IgD-negative memory B cell (primary cell): ENCODE data around the gene BSG. TPM values are rescaled to one million over a fixed set of nuclear protein-coding genes. Genes with fewer than 3 reads are reported as not detected.
A peak's percentile ranks its signal among the peaks of the same experiment; 100 is the strongest.
"Not testable (repeated sequence)": the region's sequence is repeated elsewhere in the genome, so short reads cannot be mapped to it uniquely, and the experiment has no call there.

Experiments
- H3K27ac Mint-ChIP-seq, 3 donors: one replicate each; pipeline ENCODE4 v1.8.0; 2020 to 2022; ENCODE audit warnings: mild to moderate bottlenecking in 3 of 3, mixed read lengths in 3 of 3, moderate library complexity in 1 of 3
- H3K27me3 Mint-ChIP-seq: one replicate; pipeline ENCODE4 v1.8.0; 2021; ENCODE audit warnings: mixed read lengths
- H3K36me3 Mint-ChIP-seq: one replicate; pipeline ENCODE4 v1.8.0; 2020; ENCODE audit warnings: mild to moderate bottlenecking, mixed read lengths
- H3K4me1 Mint-ChIP-seq, 3 donors: one replicate each; pipeline ENCODE4 v1.8.0; 2020 to 2022; ENCODE audit warnings: mixed read lengths in 3 of 3, mild to moderate bottlenecking in 1 of 3
- H3K4me3 Mint-ChIP-seq, 4 donors: one replicate each; pipeline ENCODE4 v1.8.0; 2020 to 2022; ENCODE audit warnings: mild to moderate bottlenecking in 4 of 4, mixed read lengths in 4 of 4, moderate library complexity in 3 of 4
- H3K9me3 Mint-ChIP-seq, 3 donors: one replicate each; pipeline ENCODE4 v1.8.0; 2020 to 2021; ENCODE audit warnings: mixed read lengths in 3 of 3, mild to moderate bottlenecking in 1 of 3
- polyA plus RNA-seq: library from polyadenylated mRNA; unstranded; fragments of 300-500 nt; fragmentation: Illumina TruSeq; gene quantifications from one replicate; pipeline ENCODE4 v1.2.3, GENCODE V29; 2021

Gene BSG
- polyA plus RNA-seq, 1 donor from 2014 or later = 287 TPM

DNA sequence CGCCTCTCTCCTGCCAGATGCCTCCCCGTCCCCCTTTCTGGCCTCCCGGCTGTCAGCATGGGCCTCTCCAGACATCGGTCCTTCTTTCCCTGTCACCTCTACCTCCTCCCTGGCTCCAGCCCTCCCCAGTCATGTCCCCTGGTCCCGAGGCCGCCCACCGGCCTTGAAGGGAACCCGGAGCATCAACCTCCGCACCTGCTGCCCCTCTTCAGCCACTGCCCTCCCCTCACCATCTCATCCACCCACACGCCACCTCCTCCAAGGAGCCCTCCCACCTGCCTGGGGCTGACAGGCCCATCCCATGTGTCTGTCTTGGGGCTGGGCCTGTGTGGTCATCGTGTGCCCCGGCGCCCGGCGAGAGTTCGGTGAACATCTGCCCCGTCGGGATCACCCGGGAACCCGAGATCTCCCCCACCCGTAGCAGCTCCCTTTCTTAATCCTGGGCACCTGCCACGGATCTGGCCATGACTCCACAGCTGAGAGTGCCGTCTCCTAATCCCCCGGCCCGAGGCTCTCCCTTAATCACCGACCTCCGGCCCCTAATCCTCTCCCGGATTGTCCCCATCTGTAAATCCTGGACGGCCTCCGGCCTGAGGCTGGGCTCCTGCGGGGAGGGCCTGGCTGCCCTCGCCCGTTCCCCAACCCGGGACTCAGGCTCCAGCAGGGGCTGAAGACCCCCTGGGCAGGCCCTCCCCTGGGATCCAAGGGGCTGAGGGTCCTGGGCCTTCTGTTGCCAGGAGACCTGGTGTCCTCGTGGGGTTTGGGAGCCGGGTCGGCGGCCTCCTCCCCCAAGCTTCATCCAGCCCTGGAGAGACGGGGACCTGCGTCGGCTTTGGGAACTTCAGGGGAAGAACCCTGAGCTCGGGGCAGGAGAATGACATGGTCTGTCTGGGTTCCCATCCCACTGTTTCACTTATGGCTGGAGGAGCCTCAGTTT lies 23.2 kb downstream of the BSG start:
- Mint-ChIP-seq H3K27me3 (peaks cover 12% of the 10 kb centered on the region), H3K4me3 (no peak overlapping the region), H3K9me3 (no peaks in the 10 kb centered on the region), H3K36me3 (no peaks in the 10 kb centered on the region), H3K4me1 (peaks cover 0 to 4% (median 2%) of the 10 kb centered on the region in 3 donors), H3K27ac (no peak overlapping the region)

- H3K4me1 Mint-ChIP-seq = peaks cover 0 to 4% (median 2%) of the 10 kb centered on the region in 3 donors
- peaks cover 11% of the 10 kb centered on the region for H3K27me3 Mint-ChIP-seq
- H3K4me3 Mint-ChIP-seq = no peak overlapping the region
- no peak overlapping the region for H3K27ac Mint-ChIP-seq
- no peaks in the 10 kb centered on the region for H3K36me3 Mint-ChIP-seq
- no peaks in the 10 kb centered on the region for H3K9me3 Mint-ChIP-seq
Measured at GRCh38 chr19:596263-596655, 23.9 kb downstream of the BSG start.

- Mint-ChIP-seq H3K27me3 (peaks cover 6% of the 10 kb centered on the region), H3K36me3 (no peaks in the 10 kb centered on the region), H3K4me1 (peaks cover 0 to 4% (median 2%) of the 10 kb centered on the region in 3 donors), H3K9me3 (peaks cover 0 to 2% (median 0%) of the 10 kb centered on the region in 3 donors), H3K4me3 (no peak overlapping the region), H3K27ac (peak overlapping the region in 1 of 3 donors; percentile 45)
Measured at GRCh38 chr19:597406-598315, 25.3 kb downstream of the BSG start.

GRCh38 chr19:601310-601709 lies 28.9 kb downstream of the BSG start:
- Mint-ChIP-seq H3K36me3 (no peaks in the 10 kb centered on the region), H3K4me3 (no peak overlapping the region), H3K9me3 (peaks cover 0 to 2% (median 0%) of the 10 kb centered on the region in 3 donors), H3K4me1 (no peaks in the 10 kb centered on the region), H3K27me3 (peaks cover 2% of the 10 kb centered on the region), H3K27ac (peak overlapping the region in 1 of 3 donors; percentile 91)

DNA sequence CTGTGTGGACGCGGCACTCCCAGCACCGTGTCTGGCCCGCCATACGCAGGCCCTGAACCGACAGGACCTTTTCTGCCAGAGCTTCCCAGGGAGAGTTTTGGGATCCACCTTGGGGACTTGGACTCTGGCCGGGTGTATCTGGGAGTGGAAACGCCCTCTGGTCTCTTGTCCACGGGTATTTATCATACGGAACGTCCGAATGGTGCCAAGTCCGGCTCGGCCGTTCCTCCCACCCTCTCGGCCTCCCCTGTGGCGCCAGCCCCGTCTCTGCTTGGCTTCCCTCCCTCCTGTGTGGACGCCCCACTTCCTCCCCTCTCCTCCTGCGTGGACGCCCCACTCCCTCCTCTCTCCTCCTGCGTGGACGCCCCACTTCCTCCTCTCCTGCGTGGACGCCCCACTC lies 29.4 kb downstream of the BSG start:
- Mint-ChIP-seq H3K36me3 (no peaks in the 10 kb centered on the region), H3K4me3 (no peak overlapping the region), H3K27ac (peak overlapping the region in 1 of 3 donors; percentile 91), H3K9me3 (peaks cover 0 to 2% (median 0%) of the 10 kb centered on the region in 3 donors), H3K4me1 (no peaks in the 10 kb centered on the region), H3K27me3 (peaks cover 2% of the 10 kb centered on the region)

DNA sequence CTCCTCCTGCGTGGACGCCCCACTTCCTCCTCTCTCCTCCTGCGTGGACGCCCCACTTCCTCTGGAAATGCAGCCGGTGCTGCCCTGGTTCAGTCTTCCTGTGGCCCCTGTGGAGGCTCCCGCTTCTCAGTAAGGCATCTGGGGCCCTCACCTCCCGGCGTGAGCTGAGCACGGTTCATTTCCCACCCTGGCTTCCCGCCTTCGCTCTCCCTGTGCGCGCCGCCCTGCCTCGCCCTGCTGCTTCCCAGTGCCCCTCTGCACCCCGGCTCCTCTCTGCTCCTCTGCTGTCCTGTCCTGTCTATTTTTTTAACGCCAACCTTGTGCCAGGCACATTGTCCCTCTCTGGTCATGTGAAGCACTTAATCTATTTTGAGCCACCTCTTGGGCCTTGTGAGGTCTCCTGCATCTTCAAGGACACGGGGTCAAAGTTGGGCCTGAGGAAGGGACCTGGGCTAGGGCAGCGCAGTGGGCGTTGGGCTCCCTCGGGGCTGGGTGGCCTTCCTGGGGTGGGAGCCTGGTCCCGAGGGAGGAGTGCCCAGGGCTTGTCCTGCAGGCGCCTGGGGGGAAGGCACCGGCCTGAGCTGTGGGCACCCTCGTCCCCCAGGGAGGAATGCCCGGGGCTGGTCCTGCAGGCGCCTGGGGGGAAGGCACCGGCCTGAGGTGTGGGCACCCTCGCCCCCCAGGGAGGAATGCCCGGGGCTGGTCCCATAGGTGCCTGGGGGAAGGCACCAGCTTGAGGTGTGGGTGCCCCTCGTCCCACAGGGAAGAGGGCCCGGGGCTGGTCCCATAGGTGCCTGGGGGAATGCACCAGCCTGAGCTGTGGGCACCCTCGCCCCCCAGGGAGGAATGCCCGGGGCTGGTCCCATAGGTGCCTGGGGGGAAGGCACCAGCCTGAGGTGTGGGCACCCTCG lies 30.2 kb downstream of the BSG start:
- no peak overlapping the region for H3K27ac Mint-ChIP-seq
- no peaks in the 10 kb centered on the region for H3K36me3 Mint-ChIP-seq
- no peak overlapping the region for H3K4me3 Mint-ChIP-seq
- no peaks in the 10 kb centered on the region for H3K4me1 Mint-ChIP-seq
- peaks cover 0 to 2% (median 0%) of the 10 kb centered on the region in 3 donors for H3K9me3 Mint-ChIP-seq
- peaks cover 2% of the 10 kb centered on the region for H3K27me3 Mint-ChIP-seq

DNA sequence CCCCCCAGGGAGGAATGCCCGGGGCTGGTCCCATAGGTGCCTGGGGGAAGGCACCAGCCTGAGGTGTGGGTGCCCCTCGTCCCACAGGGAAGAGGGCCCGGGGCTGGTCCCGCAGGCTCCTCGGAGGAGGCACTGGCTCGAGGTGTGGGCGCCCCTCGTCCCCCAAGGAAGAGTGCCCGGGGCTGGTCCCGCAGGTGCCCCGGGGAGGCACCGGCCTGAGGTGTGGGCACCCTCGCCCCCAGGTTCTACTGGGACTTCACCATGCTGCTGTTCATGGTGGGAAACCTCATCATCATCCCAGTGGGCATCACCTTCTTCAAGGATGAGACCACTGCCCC lies 30.9 kb downstream of the BSG start:
- H3K36me3 Mint-ChIP-seq, H3K4me1 Mint-ChIP-seq, H3K9me3 Mint-ChIP-seq, H3K4me3 Mint-ChIP-seq, H3K27me3 Mint-ChIP-seq: not testable (repeated sequence)
- H3K27ac Mint-ChIP-seq = peak overlapping the region in 1 of 3 donors; percentile 71

GRCh38 chr19:603779-604178 lies 31.4 kb downstream of the BSG start:
- not testable (repeated sequence) for H3K4me1 Mint-ChIP-seq, H3K9me3 Mint-ChIP-seq

GRCh38 chr19:604355-604754 lies 32.0 kb downstream of the BSG start:
- no peaks in the 10 kb centered on the region for H3K36me3 Mint-ChIP-seq
- peaks cover 0 to 2% (median 0%) of the 10 kb centered on the region in 3 donors for H3K9me3 Mint-ChIP-seq
- H3K27ac Mint-ChIP-seq = no peak overlapping the region
- no peak overlapping the region for H3K4me3 Mint-ChIP-seq
- H3K27me3 Mint-ChIP-seq = peaks cover 2% of the 10 kb centered on the region
- no peaks in the 10 kb centered on the region for H3K4me1 Mint-ChIP-seq

More at GRCh38 chr19:603779-604178, 31.4 kb downstream of the BSG start:
- not testable (repeated sequence) for H3K27me3 Mint-ChIP-seq, H3K4me3 Mint-ChIP-seq, H3K36me3 Mint-ChIP-seq
- peak overlapping the region in 1 of 3 donors; percentile 71 for H3K27ac Mint-ChIP-seq

GRCh38 chr19:605061-605971 lies 32.9 kb downstream of the BSG start:
- not testable (repeated sequence) for H3K27me3 Mint-ChIP-seq, H3K4me1 Mint-ChIP-seq, H3K27ac Mint-ChIP-seq, H3K36me3 Mint-ChIP-seq, H3K9me3 Mint-ChIP-seq
- H3K4me3 Mint-ChIP-seq = peak overlapping the region in 1 of 4 donors; percentile 77

DNA sequence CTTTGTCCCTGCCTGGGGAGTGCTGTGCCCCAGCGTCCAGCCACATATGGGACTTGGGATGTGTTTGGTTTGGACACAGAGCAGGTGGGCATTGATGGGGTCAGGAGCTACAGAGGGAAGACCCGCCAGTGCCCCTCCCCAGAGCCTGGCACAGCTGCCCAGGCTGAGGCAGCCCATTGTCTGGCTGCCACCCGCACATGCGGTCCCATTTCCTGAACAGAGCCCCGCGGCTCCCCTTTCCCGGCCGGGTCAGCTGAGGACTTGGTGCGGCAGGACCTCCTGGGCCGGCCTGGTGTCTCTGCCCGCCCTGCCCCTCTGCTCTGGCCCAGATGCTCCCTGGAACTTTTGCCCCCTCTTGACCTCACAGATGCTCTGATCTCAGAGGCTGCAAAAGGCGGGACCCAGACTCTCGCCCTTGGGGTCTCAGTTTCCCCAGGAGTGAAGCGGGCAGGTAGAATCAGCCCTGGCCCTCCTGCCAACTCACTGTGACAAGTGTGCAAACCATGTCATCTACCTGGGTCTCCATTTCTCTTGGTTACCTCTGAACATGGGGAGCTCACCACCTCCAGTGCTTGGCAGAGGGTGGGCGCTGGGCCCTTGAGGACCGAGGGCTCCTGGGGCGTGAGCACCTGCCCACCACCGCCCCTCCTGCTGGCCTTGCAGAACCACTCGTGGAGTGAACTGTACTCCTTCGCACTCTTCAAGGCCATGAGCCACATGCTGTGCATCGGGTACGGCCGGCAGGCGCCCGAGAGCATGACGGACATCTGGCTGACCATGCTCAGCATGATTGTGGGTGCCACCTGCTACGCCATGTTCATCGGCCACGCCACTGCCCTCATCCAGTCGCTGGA lies 35.1 kb downstream of the BSG start:
- H3K4me3 Mint-ChIP-seq = no peak overlapping the region

DNA sequence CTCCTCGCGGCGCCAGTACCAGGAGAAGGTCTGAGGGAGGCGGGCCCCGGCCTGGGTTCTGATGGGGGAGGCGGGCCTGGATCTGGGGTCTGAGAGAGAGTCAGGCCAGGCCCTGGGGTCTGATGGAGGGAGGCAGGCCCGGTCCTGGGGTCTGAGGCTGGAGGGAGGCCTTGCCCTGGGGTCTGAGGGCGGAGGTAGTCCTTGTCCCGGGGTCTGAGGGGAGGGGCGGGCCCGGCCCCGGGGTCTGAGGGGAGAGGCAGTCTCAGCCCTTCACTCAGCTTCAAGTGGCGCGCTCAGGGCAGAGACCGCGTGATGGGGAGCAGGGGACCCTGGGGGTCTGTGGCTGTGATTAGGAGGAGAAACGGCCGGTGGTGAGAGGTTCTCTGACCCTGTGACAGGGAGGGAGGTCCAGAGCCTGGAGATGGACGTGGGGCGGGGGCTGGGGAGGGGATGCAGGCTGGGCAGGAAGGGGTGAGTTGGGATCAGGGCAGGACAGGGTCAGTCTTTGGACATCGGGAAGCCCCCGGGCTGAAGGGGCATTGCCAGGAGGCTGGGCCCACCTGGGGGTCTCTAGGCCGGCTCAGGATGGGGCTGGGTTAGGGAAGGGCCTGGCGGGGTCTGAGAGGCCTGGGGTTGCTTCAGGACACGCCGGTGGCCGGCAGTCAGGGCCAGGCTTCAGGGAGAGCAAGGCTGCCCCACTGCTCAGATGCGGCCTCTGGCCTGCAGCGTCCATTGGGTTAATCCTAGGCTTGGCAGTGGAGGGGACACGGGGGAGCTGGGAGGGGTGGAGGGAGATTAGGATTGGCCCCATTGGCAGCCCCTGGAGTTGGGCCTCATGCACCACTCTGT lies 36.0 kb downstream of the BSG start:
- Mint-ChIP-seq H3K27ac (no peak overlapping the region), H3K4me1 (peaks cover 5 to 10% (median 9%) of the 10 kb centered on the region in 3 donors), H3K27me3 (peaks cover 2% of the 10 kb centered on the region)

More for the DNA sequence above, 35.1 kb downstream of the BSG start:
- Mint-ChIP-seq H3K36me3 (no peaks in the 10 kb centered on the region), H3K4me1 (peaks cover 5 to 10% (median 9%) of the 10 kb centered on the region in 3 donors), H3K27ac (no peak overlapping the region), H3K27me3 (peaks cover 2% of the 10 kb centered on the region), H3K9me3 (peaks cover 0 to under 1% (median 0%) of the 10 kb centered on the region in 3 donors)

More for the DNA sequence above, 36.0 kb downstream of the BSG start:
- H3K4me3 Mint-ChIP-seq = no peak overlapping the region
- no peaks in the 10 kb centered on the region for H3K9me3 Mint-ChIP-seq
- no peaks in the 10 kb centered on the region for H3K36me3 Mint-ChIP-seq
